PFSK-1 (cell line): ENCODE results near the gene PFDN5.

ENCODE experiments used
- FOXP2 ChIP-seq: optimal IDR thresholded peaks from 2 replicates; pipeline ENCODE3; 2011; ENCODE audit warnings: borderline replicate concordance, control low read depth, inconsistent platforms; ENCODE audit not compliant: insufficient read depth; ENCODE audit errors: extremely low read length, extremely low read depth
- POLR2AphosphoS5 ChIP-seq: IDR thresholded peaks from 2 replicates; pipeline ENCODE4 v1.6.1; 2012; ENCODE audit warnings: low read depth, mild to moderate bottlenecking, control low read depth, low read length, moderate library complexity
- REST ChIP-seq, 2 experiments: IDR thresholded peaks; 2 replicates each; pipeline versions ENCODE4 v1.6.1 to v1.8.0; 2011 to 2012; ENCODE audit warnings: low read depth in 2 of 2, low read length in 2 of 2, control low read depth in 1 of 2, inconsistent platforms in 1 of 2, mild to moderate bottlenecking in 1 of 2, moderate library complexity in 1 of 2; ENCODE audit not compliant: insufficient read depth in 1 of 2
- SIN3A ChIP-seq: IDR thresholded peaks from 2 replicates; pipeline ENCODE4 v1.6.1; 2012; ENCODE audit warnings: mild to moderate bottlenecking, low read length, moderate library complexity, borderline replicate concordance; ENCODE audit not compliant: insufficient read depth
- TAF1 ChIP-seq: IDR thresholded peaks from 2 replicates; pipeline ENCODE4 v1.6.1; 2012; ENCODE audit warnings: low read length, control low read depth, borderline replicate concordance; ENCODE audit not compliant: insufficient read depth

GRCh38 chr12:53338916-53339315 is 43.6 kb downstream of the PFDN5 start:
- TF ChIP-seq POLR2AphosphoS5, result no peak
- TF ChIP-seq TAF1, result no peak
- no peak for TF ChIP-seq SIN3A
- no peak for TF ChIP-seq REST (IDR thresholded peaks at IDR 0.05; ENCODE audit: insufficient read depth in 1 of 2, low read depth in 2 of 2, low read length in 2 of 2)
- no peak for TF ChIP-seq FOXP2
